ENCODE results near the gene ELMOD2.
"Not testable (repeated sequence)": the region's sequence is repeated elsewhere in the genome, so short reads cannot be mapped to it uniquely, and the experiment has no call there.

The ELMOD2 gene, protein sequence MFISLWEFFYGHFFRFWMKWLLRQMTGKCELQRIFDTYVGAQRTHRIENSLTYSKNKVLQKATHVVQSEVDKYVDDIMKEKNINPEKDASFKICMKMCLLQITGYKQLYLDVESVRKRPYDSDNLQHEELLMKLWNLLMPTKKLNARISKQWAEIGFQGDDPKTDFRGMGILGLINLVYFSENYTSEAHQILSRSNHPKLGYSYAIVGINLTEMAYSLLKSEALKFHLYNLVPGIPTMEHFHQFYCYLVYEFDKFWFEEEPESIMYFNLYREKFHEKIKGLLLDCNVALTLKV

DNA sequence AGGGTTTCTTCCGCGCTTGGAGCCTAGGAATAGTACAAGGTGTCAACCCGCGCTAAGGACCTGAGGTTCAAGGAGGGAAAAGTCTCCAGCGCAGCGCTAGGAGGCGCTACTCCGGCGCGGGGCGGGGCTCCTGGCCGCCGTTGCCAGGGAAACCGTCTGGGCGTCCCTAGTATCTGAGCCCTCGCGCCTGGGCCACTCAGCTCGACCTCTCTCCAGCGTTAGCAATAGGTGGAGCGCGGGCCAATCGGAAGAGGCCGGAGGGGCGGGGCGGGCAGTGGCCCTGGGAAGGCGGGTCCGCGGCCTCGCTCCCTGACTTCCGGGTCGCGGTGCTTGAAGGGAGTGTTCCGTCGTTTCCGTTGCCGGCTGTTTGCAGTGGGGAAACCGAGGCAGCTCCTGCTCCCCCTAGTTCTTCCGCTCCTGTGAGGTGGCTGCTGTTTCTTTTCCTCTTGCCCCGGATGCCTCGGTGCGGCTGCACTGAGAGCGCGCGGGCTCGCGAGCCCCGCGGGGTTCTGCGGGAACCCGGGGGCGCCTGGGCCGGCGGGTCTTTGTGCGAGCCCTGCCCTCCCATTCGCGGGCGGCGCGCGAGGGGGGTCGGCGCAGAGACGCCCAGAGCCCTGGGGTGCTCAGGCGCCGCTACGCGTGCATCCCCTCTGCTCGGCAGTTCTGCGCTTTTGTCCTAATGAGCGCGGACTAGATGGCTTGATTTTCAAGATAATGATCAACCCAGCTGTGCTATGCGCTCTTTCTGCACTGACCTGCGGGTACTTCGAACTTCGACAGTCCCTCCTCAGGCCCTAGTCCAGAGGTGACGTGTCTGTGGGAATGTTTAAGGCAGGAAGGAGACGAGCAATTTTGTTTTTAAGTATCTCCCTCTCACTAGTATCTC, at the start of gene ELMOD2:
ELMOD2 (plus strand) TSS at position 312 of the 886 bp plus-strand sequence. CDS start 1,261 bp downstream, outside the sequence.
- DNase-seq (ENCODE audit: low spot score) = peak; percentile 98

DNA sequence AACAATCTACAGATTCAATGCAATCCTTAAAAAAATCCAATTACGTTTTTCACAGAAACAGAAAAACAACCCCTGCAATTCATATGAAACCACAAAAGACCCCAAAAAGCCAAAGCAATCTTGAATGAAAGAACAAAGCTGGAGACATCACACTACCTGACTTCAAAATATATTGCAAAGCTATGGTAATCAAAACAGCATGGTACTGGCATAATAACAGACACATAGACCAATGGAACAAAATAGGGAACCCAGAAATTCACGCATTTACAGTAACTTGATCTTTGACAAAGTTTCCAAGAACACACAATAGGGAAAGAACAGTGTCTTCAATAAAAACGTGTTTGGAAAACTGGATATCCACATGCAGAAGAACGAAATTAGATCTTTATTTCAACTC, 40.5 kb upstream of the ELMOD2 start:
- DNase-seq (ENCODE audit: low spot score) = no peak

DNA sequence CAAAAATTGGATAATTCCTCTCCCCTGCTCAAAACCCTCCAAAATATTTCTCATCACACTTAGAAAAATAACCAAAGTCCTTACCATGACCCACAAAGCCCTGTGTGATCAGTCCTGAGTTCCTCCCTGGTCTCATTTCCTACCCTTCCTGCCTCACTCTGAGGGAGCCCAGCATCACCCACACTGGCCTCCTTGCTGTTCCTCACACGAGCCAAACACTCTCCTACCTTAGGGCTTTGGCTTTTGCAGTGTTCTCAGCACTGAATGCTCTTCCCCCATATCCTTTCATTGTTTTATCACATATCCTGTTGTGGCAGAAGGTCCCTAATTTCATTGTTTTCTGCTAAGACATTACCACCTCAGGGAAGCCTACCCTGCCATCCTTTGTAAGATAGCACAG, 38.0 kb upstream of the ELMOD2 start:
- DNase-seq (ENCODE audit: low spot score) = no peak

DNA sequence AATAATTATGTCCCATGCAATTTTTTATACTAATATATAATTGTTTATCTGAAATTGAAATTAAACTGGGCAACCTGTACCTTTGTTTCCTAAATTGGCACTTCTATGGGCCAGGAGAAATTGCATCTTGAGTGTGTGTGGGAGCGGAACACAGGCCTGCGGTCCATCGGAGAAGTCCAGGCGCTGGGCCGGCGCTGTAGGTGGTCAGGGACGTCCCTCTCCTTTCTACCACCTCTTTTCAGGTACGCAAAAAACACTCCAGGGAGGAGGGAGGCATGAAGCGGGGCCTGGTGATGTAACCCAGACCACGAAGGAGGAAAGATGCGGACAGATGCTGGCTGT, 26.6 kb upstream of the ELMOD2 start:
- no peak for DNase-seq (ENCODE audit: low spot score)

DNA sequence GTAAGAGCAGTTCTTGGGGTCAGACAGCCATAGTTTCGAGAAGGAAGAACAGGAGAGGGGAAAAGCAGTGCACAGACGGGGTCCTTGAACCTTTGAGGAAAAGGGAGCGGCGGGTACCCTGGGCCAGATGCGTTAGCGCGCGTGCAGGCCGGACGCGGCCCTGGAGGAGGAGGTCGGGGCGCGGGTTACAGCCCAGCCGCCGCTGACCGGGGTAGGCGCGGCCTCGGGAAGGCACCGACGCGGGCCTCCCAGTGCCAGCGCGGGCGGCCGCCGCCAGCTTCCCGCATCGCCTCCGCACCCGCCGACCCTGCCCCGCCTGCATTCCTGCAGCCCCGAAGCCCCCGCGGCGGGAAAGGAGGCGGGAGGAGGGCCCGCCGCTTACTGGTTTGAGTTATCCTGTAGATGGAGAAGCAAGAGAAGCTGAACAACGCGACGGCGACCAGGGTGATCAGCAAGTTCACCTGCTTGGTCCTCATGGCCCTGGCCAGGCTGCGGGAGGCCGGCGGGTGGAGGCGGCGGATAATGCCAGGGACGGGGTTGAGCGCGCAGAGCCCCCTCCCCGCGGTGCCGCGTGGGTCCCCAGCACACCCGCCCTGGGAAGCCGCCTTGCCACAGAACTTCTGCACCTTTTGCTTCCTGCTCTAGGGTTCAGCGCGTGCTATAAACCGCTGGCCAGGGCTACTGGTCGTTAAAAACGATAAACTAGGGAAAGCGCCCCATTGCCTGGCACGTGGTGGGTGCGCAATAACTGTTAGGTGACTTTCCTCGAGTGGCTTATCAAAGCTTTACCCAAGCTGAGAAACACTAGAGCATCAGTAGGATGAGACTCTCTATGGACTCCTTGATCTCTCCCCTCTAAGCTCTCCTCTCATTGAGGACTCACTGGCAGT, 26.0 kb upstream of the ELMOD2 start, which contains the start of gene MGAT4D:
MGAT4D (minus strand) TSS at position 547 of the 890 bp plus-strand sequence; CDS start at position 476, 71 bp downstream.
- DNase-seq (ENCODE audit: low spot score) = peak; percentile 74

DNA sequence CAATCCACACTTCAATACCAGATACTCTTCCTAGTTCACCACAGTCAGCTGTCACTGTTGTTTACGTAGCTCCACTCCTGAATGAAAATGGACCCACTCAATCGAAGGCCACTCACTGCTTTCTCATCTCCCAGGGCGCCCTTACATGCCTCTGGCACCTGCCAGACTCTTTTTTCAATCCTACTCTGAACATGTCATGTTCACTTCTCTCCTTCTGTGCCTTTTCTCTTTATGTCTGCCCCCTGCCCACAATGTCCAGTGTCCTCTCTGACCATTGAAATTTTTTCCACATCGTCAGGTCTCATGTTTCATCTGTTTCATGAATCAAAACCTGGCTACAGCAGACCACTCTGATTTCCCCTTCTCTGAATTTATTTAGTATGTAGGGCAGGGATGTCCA, 24.6 kb upstream of the ELMOD2 start:
- DNase-seq (ENCODE audit: low spot score) = no peak

DNA sequence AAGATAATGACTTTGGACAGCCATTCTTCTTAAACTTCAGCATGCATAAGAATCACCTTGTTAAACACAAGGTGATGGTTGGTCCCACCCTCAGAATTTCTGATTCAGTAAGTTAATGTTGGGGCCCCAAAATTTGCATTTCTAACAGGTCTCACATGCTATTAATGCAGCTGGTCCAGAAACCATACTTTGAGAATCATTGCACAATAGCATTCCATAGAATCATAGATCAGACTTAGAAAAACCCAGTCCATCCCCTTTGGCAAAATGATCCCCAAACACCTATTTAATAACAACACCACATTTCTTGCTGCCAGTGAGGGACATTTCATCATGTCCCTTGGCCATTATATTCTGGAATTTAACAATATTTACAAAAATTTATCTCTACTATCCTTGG, 19.7 kb upstream of the ELMOD2 start:
- no peak for DNase-seq (ENCODE audit: low spot score)

DNA sequence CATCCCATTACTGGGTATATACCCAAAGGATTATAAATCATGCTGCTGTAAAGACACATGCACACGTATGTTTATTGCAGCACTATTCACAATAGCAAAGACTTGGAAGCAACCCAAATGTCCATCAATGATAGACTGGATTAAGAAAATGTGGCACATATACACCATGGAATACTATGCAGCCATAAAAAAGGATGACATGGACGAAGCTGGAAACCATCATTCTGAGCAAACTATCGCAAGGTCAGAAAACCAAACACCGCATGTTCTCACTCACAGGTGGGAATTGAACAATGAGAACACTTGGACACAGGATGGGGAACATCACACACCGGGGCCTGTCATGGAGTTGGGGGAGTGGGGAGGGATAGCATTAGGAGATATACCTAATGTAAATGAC, 10.2 kb upstream of the ELMOD2 start:
- DNase-seq (ENCODE audit: low spot score) = not testable (repeated sequence)

DNA sequence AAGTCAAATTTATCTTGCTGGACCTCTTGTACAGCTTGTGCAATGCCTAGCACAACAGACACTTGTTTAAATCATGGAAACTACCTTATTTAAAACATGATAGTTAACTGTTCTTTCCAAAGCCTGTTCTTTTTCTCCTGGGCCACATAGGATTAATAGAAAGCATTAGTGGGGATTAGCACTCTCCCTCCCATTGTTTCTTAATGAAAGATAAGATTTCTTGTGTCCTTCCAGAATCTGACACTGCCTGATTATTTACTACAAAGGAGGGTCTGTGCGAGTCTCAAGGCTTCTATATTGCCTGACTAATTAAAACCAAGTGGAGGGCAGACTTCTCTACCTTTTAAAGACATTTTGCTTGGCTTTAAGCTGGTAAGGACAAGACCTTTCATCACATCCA, 8.5 kb upstream of the ELMOD2 start:
- DNase-seq (ENCODE audit: low spot score) = no peak

DNA sequence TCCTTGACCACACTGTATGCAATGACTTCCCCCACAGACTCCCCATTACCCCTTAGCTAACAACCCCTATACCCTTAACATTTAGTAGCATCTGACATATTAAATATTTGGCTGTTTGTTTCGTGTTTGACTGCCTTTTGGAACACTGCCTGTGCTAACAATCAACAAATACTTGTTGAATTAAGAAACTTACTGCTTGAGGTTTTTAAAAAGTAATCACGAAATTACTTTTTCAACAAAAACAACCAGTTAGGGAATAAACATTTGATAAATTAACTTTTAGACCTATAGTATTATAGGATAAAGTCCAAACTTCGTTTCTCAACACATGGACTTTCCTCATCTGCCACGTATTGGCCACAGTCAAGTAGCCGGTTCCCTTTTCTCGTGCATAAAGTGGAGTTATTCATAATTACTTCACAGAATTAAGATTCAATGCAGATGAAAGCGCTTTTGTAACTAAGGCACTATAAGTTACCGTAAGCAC, 555 bp upstream of the ELMOD2 start:
- DNase-seq (ENCODE audit: low spot score) = no peak

DNA sequence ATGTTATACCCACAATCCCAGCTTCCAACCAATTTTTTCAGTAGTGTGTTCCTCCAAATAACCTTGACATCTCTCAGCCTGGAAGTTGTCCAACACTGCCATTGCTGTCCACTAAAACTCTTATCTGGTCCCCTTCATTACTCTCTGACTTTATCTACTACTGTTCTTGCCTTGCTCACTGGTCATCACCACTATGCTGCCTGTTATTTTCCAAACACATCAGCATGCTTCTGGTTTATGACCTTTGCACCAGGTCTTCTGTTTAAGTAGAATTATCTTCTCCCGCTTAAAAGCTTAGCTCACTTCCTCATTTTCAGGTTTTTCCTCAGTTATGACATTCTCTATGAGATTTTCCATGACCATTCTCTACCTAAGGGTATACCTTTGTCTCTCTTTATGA, 5.5 kb downstream of the ELMOD2 start:
- DNase-seq (ENCODE audit: low spot score) = no peak

DNA sequence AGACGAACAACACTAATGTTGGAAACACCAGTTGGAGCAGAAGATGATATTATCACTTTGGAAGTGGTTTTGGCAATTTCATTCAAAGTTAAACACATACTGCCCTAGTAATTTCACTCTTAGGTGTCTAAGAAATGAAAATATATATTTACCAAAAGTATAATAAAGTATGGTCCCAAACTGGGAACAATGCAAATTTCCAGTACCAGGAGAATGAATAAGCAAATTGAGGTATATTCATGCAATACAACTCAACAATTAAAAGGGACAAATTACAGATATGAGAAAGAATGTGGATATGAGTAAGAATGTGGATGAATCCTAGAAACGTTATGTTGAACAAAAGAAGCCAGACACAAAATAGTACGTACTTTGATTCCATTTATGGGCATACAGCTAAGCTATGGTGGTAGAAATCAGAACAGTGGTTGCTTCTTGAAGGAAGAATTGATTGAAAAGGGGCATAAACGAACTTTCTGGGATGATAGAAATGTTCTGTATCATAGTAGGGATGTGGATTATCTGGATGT, 10.0 kb downstream of the ELMOD2 start:
- DNase-seq (ENCODE audit: low spot score) = no peak

DNA sequence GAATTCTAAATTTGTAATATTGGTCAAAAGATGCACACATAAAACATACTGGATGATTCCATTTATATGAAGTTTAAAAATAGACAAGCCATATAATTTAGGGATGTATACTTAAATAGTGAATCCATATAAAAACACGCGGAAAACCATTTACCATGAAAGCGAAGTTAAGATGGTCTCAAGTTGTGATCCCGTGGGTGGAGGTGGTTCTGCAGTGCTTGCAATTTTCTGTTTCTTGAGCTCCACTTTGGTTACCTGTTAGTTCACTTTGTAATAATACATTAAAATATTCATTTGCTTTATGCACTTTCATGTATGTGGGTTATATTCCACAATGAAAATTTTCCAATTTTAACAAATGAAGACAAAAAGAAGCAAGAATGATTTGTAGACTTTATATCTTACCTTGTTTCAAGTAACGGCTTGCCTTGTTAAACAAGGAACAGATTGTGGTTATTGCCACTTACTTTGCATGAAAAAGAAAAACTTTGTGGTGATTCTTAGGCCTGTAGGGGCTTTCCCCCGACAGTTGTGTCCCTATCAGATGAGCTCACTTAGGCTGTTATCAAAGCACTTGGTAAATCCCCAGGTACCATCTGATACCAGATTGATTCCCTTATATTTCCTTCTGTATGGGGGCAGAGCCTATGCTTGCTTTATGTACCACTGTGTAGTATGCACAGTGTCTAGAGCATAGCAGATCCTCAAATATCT, 32.6 kb downstream of the ELMOD2 start:
- DNase-seq (ENCODE audit: low spot score) = no peak

DNA sequence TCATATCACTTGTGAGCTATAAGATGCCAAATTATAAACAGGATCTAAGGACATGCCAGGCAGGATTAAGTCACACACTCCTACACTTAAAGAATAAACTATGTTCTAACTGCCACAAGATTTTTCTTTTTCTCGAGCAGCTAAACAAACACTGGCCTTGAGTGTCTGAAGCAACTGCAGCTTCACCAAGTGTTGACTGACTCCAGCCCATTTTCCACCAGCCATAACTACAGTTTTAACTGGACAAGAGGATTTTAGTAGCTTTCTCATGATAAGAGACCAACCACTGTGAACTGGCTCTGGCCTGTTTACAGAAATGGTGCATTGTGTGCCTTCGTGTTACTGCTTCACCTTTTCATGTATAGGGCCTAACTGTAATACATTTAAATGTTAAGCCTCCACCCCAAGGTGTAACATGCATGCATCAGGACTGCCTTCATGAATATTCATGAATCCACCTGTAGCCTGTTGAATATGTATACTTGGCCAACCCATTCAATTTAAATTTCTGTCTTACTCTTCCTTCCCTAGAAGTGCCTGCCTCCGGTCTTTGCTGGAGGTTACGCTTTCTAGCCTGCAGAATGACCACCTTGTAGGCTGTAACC, 34.0 kb downstream of the ELMOD2 start:
- DNase-seq (ENCODE audit: low spot score) = no peak

DNA sequence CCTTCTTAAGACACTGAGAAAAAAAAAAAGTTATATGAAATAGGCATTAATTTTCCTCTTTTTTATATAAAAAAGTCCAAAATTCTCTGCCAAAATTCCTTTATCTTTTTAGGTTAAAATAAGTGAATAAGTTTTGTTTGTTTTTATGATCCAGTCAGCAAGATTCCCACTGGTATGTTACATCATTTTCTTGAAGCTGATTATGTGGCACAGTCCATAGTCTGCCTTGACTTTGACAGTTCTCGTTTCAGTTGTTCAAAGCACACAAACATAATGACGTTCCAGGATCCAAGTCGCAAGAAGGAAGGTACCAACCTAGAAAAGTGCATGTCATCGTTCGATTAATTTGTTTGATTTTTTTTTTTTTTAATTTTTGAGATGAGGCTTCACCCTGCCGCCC, 35.7 kb downstream of the ELMOD2 start:
- DNase-seq (ENCODE audit: low spot score) = no peak

DNA sequence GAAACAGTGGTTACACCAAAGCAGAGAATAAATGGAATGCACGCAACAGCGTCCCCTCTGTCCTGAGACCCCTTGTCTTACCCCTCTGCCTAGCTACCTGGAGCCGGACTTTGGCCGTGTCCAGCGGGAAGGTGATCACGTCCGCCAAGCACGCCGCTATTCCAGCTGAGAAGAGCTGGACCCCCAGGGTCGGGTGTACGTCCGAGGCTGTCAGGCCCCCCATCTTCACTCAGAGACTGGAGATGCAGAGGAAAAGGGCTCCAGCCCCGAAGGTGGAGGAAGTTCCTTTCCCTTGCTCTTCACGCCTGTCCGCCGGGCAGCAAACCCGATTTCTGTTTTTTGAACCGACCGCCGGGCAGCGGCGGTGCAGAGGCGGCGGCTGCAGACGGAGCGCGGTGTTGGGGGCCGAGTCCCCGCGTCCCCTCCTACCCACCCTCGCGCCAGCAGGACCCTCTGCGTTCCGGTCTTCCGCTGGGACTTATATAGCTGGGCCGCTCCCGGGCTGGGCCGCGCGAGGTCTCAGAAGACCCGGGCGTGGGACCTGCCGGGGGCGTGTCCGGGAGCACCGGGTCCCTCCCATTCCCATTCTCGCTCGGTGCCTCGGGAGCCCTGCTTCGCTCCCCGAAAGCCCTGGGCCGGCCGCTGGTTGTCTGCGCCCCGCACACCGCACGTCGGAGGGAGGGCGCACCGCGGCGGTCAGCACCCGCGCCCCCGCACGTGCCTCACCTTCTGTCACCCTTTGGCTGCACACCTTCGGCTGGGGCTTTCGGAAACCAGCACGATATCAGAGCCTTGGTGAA, 44.7 kb downstream of the ELMOD2 start, which contains the start of gene UCP1:
UCP1 (minus strand) TSS at position 455 of the 800 bp plus-strand sequence; CDS start at position 223, 232 bp downstream.
- DNase-seq (ENCODE audit: low spot score) = peak; percentile 74

DNA sequence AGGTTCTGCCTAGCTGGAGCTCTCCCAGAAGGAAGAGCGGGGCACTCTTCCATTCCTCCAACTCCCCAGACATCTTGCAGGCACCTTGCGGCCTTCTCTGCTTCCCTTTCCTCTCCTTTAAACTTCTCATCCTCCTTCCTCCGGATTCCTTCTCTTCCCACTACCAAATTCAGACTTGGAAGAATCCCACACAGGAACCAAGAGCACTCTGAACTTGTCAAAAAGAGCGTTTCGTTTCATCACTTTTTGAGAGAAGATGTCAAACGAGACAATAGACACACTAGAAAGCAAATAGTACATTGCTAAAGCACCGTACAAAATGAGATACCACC, 45.3 kb downstream of the ELMOD2 start:
- no peak for DNase-seq (ENCODE audit: low spot score)

DNA sequence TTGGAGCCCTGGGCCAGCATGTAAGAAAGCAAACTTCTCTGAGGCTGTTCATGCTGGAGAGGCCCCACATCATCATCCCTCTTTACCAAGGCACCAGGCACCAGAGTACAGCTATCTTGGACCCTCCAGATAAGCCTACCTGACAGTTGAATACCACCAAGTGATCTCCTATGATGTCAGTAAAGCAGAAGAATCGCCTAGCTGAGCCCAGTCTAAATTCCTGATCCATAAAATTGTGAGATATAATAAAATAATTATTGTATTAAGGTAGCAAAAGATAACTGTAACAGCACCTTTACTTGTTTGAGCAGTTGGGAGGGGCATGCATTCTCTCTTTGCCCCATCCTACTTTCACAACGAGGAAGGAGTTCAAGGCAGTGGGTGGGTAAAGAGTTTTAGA, 47.7 kb downstream of the ELMOD2 start:
- no peak for DNase-seq (ENCODE audit: low spot score)

DNA sequence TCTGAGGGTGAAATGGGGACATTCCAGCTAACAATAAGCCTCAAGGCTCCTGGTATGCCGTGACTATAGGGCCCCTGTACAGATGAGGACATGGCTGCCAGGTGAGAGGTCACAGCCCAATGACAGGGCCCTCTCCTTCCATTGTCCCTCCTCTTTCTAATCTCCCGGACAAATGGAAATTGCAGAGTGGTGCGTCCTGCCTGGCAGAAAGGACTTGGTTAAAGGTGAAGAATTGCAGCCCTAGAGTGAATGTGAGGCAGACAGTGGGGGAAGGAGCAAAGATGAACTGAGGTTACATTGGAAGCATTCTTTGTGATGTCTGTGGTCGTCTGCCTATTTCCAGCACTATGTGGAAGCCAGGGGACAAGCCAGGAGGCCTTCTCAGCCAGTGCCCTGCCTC, 51.5 kb downstream of the ELMOD2 start:
- DNase-seq (ENCODE audit: low spot score) = no peak

DNA sequence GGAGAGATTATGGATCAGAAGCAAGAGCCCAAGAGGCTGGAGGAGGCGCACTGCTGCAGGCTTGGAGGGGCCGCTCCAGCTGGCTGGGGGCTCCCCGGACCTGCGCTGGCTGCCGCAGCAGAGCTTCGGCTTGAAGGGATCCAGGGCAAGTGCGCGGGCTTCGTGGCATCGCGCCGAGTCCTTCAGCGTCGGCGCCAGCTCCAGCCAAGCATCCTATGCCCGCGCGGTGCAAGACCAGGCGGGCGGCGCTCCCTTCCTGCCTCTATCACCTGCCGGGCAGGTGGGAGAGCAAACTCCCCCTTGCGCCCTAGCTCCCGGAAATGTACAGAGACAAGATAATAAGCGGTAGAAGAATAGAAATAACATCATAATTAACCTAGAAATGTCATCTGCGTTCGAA, 55.3 kb downstream of the ELMOD2 start:
- no peak for DNase-seq (ENCODE audit: low spot score)

Data from ecto neural progenitor cell (in vitro differentiated cells).